HCEC 1CT (cell line): ENCODE results near the gene PEX14.

Experiments
- DNase-seq: peaks from one replicate; pipeline ENCODE4 v3.0.0-alpha.2; 2017

The PEX14 gene

DNA sequence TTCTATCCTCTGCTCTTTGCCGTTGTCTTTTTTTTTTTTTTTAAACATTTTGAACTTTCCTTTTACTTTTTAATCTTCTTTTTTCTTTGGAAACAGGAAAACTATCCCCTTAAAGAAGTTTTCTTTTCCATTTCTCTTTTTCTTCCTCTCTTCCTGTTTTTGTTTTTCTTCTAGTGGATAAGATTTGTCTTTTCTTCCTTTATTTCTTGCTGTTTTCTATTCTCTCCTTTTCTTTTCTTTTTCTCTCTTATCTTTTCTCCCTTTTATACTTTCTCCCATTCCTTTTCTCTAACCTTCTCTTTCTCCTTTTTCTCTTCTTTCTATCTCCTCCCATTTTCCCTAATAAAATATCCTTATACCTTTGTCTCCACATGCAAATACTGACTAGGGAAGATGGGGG, 46.2 kb downstream of the PEX14 start:
- no peak for DNase-seq

DNA sequence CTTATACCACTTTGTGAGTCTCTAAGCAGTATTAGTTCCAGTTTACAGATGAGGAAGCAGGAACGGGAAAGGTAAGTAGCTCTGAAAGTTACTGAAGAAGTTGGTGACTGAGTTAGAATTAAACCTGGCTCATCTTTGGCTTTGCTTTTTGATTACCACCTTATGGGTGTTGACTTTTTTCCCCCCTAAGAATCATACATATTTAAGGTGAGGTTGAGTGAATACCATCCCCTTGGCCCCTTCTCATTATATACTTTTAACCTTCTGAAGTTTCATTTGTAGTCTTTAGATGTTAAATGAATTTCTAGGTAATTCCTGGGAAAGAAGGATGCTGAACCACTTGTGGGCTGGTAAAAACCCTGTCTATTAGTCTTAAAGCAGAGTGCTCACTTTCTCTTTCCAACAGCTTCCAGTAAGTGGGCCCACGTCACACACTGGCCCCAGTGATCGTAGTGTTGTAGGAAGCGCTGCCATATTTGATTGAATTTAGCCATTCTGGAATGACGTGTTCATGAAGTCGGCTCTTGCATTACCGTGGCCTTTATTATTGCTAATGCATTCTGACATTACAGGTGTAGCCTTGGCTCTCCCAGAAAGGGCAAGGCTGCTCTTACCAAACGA, 46.9 kb downstream of the PEX14 start:
- no peak for DNase-seq

- no peak for DNase-seq
Observed at GRCh38 chr1:10522322-10522860, 47.6 kb downstream of the PEX14 start.

DNA sequence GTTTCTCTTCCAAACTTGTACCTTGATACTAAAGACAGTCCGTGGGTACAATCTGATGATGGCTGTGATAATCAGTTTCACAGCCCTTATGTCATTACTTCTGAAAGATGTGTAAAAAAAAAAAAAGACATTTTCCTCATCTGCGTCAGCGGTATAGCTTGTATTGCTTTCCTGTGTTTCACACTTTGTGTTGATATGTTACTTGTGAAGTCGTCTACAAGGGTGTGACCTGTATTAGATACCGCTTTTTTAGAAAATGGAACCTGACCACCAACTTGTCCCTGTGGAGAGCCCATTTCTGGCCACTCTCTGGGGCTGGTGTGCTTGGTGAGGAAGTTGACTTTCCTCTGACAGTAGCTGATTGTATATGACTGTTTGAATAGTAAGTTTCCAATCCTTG, 50.5 kb downstream of the PEX14 start:
- DNase-seq: no peak

- peak; percentile 91 for DNase-seq
Observed at GRCh38 chr1:10528066-10529014, 53.6 kb downstream of the PEX14 start.

DNA sequence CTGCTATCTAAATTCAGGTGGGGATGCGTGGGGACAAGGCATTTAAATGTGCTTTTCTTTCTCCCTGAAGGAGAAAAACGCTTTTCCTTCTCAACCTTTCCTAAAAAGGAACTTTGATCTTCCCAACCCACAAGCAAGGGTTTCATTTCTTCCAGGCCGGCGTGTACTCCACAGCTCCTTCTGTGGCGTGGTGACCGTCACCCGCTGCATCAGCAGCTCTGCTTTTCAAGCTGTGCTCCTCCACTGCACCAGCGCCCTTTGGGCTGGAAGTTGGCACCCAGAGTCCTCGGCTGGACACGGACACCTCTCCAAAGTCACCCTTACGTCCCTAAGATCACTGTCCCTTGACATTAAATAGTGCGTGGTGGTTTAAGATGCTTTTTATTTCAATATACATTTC, 54.3 kb downstream of the PEX14 start:
- no peak for DNase-seq

GRCh38 chr1:10529765-10530164, 55.0 kb downstream of the PEX14 start:
- DNase-seq: no peak

DNA sequence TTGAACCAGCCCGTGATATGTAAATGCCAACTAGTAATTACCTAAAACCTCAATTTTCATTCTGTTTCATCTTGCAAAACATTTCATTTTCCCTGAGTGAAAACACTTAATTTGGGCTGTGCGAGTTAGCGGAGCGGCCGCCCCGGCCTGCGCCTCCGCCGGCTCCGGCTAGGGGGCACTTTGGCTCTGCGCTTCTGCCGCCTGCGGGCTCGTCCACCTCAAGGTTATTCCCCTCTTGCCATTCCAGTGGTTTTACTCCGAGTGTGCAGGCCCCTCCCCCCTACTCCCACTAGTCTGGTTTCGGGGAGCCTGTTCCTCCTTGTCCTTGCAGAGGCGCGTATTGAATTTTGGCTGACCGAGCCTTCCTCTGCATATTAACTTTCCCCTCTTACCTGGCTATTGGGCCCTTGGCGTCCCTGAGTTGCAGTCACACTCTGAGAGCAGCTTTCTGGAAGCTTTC, 55.6 kb downstream of the PEX14 start:
- DNase-seq: peak; percentile 85

DNA sequence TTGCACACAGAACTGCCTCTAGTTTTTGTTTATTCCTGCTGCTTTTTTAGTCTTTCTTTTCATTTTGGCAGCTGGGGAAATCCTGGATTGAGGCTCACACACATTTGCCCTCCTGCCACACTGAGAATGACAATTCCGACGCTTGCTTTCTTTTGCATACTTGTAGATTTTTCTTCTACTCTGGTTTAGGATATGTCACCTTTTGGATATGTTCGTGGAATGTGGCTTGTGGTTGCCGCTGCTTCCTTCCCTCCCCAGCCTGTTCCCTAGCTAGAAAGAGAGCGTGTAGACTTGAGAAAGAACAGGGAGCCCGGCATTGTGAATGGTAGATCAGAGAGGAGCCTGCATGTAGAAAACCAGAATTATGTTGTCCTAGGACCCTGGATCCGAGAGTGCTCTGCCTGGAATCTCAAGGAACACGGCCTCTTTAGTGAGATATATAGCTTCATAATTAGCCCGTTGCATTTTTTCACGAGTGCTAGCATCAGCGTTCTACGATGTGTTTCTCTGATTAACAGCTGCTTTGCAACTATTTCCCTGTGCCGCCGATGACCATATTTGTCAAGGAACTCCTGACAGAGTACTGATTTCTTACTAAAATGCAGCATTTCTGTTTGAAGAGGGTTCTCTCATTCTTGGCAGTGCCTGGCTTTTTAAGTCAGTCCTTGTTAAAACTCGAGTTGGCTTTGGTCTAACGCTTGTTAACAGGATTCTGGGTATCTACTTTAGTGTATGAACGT, 56.2 kb downstream of the PEX14 start:
- DNase-seq: peak; percentile 66

DNA sequence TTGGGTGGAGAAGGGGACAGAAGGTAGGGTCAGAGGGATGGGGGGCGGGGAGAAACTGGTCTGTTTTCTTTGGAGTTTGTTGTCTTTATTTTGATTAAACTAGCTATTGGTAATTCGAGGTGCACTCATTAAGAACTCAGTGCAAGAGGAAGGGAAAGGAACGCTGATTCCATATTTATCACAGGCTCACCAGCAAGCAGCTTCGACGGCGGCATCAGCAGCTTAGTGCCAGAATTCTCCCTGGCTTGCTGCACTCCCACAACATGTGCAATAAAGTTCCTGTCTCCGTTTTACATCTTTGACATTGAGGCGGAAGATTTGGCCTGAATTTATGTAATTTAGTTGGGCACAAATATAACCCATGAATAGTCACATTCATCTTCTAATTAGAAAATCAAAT, 57.6 kb downstream of the PEX14 start:
- DNase-seq: no peak

DNA sequence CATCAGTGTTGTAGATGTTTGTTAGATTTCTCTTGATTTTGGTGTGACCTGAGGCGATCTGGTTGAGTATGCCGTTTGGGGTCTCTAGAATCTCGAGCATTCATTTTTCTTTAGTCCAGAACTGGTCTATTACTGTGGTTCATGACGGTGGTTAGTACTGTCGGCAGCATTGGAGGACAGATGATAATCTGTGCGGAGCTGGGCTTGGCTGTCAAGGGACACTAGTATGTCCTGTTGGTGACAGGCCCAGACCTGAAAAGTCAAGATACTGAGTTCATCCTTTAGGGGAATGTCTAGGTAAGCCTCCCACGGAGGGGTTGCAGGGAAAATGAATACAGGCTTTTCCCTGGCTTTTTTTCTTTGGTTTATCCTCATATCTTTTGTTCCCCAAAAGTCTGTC, 59.8 kb downstream of the PEX14 start:
- DNase-seq: no peak

- DNase-seq: no peak
Observed at GRCh38 chr1:10536133-10536770, 61.5 kb downstream of the PEX14 start.

GRCh38 chr1:10537082-10537766, 62.5 kb downstream of the PEX14 start:
- no peak for DNase-seq

GRCh38 chr1:10538646-10539355, 64.1 kb downstream of the PEX14 start:
- DNase-seq: no peak

- DNase-seq: no peak
Observed at GRCh38 chr1:10539411-10540043, 64.8 kb downstream of the PEX14 start.

- no peak for DNase-seq
Observed at GRCh38 chr1:10540277-10541005, 65.7 kb downstream of the PEX14 start.

GRCh38 chr1:10541286-10541685, 66.5 kb downstream of the PEX14 start:
- DNase-seq: no peak

GRCh38 chr1:10544239-10544638, 69.5 kb downstream of the PEX14 start:
- DNase-seq: no peak

GRCh38 chr1:10546896-10547295, 72.1 kb downstream of the PEX14 start:
- no peak for DNase-seq
